Inferior parietal cortex (tissue), 1 donor: Measurements from ENCODE around the gene NRP2.

ENCODE experiments used
- DNase-seq: peaks from one replicate; pipeline ENCODE4 v3.0.0-alpha.2; 2016; ENCODE audit errors: extremely low spot score

The NRP2 gene

DNA sequence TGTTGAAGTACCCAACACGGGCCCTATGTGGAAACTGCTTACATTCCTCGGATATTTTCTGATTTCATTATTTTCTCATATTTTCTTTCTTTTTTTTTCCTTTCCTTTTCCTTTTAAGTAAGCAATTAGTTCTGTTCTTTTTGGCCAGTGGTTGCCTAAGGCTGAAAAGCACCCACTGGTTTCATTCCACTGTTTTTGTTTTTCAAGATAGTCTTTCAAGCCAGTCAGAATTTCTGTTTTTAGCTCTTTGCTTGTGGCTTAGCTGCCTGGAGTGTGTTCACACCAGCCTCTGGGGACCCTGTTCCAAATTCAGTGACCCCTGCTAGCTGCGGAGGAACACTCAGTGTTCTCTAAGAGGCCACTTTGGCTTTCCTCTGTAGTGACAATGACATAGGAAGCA is 73.6 kb downstream of the NRP2 start:
- no peak for DNase-seq

DNA sequence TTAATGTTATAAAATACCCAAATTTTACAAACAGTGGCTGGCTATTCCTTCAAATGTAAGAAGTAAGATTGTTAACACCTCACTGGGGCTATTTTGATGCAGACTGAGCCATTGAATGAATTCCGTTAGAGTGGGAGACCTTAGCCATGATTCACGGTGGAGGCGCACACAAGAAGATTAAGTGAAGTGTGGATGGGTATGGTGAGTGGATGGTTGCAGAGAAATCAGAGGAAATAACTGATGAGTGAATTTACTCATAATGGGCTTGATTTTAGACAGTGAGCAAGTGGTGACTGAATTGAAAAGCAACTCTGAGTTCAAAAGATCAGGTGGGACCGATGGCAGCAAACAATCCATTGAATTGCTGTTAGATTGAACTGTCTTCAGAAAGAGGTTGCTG is 75.0 kb downstream of the NRP2 start:
- DNase-seq: no peak

DNA sequence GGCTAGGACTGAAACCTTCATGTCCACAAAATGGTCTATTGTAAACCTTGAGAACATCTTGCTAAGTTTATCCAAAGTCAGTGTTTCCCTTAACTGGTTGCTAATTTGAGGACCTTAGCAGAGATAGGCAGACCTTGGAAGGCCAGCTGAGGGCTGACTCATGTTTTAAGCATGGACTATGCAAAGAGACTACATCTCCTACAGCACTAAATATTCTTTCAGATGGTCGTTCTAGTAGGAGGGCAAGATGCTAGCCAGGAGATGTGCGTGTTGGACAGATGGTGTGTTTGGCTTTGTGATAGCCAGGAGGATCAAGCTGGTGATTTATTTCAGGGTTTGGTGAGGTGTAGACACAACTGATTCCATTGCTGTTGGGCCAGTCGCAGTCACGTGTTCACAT is 75.8 kb downstream of the NRP2 start:
- DNase-seq: no peak

DNA sequence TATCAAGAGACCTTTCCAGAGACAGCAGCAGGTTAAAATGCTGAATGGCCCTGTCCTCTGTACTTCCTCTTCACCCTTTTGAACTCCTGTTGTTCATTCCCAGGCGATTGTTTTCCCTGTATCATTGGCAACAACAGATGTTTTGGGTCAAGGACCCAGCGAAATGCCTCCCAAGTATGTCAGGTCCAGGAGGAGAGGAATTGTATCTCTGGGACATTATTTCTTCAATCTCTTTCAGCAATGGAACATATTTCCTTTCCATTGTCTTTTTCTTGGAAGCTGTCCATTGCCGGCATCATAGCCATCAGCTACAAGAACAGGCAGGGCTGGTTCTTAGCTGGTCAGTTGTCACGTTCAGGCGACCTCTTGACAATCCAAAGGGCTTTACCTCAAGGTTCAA is 76.2 kb downstream of the NRP2 start:
- no peak for DNase-seq

DNA sequence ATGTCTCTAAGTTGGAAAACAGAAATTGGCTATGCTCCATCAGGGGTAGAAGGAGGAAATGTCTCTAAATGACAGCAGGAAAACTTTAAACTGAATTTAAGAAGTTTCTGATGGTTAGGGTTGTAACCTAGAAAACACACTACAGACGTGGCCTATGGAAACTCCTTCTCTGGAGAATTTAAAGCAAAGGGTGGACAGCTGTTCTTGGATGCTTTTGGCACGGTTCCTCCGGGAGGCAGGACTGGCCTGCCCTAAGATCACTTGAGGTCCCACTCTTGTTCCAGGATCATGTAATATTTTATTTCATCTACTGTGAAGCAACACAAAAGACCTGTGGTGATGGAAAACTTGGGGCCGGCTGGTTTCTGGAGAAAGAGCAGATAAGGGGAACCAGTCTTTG is 77.0 kb downstream of the NRP2 start:
- DNase-seq: no peak

DNA sequence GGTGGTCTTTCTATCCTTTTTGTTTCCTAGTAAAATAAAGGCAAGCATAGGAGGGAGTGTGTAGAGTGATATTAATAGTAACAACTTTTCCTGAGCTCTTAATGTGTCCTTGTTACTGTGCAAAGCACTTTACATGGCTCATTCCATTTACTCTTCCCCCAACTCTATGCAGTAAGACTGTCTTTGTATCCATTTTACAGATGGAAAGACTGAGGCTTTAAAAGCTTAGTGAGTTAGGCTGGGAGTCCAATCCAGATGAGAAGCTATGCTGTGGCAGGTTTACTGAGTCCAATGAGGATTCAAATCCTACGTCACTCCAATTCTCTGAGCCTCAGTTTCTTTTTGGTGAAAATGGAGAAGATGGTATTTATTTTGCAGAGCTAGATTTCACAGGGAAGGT is 77.4 kb downstream of the NRP2 start:
- no peak for DNase-seq

DNA sequence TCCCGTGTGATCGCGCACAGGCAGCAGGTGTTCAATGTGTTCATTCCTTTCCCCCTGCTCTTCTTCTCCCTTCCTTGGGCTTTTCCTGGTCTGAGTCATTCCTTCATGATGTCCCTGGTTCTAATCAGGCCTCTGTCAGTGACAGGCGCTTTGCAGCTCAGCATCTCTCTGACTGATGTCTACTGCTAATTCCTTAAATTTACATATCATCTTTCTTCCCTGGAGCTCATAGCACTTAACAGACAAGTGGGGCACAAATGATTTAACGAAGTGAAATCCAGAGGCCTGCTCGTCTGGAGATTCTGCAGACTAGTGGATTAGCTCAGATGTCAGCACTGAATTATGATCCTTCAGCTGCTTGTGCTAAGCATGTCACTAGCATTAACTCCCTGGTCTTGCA is 77.9 kb downstream of the NRP2 start:
- DNase-seq: no peak

DNA sequence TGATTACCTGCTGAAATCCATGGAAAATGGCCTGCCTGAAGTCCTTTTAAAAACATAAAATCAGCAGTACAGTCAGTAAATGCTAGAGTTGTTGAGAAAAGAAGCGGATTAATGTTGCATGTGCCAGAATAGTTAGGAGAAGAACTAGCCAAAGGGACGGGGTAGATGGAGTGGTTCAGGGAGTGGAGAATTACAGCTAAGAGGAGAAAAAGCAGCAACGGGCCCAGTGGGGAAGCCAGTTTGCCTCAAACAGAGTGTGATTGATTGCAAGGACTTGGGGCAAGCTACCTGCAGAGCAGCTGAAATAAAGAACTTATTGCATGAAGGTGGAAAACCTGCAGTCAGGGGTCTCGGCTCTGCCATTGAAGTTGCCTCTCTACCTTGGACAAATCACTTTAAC is 79.1 kb downstream of the NRP2 start:
- DNase-seq: no peak

DNA sequence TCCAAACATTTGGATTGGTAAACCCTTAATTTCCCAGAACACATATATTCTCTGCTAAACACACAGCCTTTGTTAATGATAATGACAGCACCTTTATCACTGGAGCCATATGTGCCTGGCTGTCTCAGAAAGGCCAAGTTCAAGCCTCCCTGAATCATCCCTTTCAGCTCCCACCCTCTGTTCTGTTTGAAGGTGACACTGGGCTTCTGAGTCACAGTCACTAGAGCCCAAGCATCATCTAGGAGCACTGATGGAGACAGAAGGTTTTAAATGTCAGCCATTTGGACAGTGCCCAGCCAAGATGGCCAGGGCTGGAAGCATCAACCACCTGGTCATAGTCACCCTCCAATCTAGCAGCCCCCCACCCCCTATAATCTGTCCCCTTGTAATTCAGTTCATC is 80.6 kb downstream of the NRP2 start:
- DNase-seq: no peak

DNA sequence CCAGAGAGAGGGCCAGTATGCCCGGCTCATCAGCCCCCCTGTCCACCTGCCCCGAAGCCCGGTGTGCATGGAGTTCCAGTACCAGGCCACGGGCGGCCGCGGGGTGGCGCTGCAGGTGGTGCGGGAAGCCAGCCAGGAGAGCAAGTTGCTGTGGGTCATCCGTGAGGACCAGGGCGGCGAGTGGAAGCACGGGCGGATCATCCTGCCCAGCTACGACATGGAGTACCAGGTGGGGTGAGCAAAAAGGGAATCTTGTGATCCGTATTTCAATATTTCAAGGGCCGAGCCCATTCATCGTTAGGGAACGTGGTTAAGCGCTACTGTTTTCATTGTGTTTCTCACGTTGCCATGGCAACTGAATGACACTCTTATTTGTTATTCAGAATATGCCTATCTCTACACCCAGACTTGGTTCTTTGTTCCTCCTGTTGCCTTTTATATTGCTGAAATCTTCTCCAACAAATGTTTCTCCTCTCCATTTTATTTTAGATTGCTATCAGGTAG is 81.5 kb downstream of the NRP2 start:
- peak; percentile 36 for DNase-seq

DNA sequence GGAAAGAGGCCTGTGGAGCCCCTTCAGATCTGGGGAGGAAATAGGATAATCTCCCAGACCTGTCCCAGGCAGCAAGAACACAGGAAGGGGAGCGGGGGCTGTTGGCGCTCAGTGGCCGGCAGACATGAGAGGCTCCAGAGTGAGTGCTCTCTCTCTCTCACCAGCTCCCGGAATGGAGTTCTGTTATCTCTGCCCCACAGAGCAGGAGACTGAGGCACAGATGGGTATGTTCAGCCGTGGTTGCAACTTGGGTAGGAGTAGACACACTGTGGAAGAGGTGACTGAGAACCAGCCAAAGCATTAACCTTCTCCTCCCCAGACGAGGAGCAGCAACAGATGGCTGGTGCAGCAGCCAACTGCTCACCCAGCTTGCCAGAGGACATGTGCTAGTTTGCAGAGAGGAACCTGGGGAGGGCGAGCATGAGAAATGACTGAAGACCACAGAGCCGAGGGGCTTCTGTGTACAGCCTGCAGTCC is 82.0 kb downstream of the NRP2 start:
- DNase-seq: no peak

DNA sequence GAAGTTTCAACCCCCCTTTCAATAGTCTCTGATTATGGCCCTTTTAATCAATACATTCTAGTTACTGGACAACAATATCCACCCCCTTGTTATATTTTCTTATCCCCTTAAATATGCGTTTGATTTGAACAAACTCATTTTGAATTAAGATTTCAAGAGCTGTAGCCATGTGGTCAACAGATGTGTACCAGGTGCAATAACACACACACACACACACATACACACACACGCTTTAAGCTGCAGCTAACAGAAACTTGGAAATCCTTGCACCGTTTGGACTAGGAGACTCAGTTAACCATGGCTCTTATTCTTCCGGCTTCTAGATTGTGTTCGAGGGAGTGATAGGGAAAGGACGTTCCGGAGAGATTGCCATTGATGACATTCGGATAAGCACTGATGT is 82.8 kb downstream of the NRP2 start:
- DNase-seq: no peak

DNA sequence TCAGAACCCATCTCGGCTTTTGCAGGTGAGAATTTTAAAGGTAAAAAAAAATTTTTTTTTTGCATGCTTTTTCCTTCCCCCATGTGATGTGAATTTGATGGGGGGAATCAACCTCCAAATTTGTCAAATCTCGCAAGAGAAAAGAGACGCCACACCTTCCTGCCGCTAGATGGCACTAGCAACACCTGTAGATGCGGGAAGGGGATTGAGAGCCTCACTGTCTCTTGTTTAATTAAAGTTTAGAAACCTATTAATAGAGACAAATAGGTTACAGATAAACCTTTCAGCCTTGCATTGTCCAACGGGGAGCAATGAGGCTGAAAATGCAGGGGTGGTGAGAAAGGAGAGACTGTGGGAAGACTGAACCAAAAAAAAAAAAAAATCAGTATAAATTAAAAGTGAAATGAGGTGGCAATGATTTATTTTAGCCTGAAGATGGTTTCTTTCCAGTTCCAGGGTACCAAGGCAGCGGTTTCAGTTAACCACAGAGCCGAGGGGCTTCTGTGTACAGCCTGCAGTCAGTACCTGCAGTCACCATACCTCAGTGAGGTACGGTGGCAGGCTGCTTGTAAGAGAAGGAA is 84.6 kb downstream of the NRP2 start:
- peak; percentile 79 for DNase-seq

DNA sequence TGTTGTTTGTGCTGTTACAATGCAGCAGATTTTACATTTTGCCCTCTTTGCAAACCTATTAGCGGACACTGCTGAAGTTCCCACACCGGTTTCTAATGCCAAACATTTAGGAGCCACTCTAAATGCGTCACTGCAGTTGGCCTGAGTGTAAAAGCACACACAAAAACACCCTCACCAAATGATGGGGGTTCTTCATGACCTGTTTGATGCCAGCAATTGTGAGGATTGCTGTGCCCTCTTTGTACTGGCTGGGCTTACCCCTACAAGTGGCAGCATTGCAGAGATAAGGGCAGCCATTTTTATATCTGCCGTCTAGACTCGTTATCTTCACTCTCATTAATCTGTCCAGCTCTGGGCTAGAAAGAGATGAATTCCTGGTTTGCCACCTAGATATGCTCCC is 85.3 kb downstream of the NRP2 start:
- no peak for DNase-seq

DNA sequence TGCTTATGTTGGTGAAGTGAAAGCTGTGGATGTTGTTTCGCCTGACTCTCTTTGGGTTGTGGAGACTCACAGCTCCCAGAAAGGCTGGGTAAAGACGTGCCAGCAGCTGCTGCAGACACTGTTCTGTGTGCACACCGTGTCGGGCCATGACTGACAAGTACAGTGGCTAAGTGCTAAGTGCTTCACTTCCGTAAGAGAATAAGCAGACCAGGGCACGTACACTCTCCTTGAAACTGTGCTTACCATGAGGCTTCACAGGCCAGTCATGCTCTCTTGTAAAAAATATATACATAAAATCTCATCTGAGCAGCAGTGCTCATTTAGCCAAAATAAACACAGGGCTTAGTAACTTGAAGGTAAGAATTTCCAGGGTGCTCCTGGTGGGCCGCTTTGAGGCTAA is 86.0 kb downstream of the NRP2 start:
- no peak for DNase-seq

DNA sequence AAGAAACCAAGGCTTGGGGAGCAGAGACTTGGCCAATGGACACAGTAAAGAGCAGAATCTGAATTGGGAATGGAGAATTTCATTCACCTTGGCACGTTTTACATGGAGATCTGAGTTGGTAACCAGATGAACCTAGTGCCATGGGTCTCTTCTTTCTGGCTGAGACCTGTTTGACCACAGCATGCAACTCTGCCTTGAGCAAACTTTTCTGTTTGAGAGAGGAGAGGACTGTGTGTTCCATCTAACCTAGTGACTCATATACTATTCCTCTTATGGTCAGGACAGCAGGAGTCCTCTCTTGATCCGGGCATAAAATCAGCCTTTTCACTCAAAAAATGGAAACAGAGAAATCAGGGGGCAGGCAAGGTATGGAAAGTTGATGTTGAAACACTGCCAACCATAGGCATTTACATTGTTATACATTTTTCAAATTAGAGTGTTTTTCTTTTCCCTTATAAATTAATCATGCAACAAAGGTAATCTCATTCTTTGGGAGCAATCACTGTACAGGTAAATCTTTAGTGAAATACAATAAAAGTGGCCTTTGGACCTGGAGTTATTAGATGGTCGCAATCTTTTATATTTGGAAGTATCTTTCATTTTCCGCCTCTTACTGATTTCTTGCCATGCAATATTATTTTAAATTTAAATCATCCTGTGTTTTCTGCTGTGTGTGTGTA is 86.7 kb downstream of the NRP2 start:
- no peak for DNase-seq

DNA sequence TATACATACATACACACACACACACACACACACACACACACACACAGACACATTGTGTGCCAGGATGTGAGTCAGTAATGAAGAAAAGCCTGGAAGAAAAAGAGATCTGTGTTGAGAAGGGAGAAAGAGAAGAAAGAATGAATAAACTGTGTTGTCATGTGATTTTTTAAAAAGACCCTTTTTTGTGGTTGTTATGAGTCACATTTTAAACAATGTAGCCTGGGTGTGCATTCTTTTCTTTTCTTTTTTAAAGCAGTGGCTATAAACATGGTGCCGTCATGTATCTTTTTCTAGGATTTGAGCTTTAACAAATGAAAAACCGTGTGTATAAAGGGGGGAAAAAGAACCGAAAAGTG is 87.2 kb downstream of the NRP2 start:
- no peak for DNase-seq

DNA sequence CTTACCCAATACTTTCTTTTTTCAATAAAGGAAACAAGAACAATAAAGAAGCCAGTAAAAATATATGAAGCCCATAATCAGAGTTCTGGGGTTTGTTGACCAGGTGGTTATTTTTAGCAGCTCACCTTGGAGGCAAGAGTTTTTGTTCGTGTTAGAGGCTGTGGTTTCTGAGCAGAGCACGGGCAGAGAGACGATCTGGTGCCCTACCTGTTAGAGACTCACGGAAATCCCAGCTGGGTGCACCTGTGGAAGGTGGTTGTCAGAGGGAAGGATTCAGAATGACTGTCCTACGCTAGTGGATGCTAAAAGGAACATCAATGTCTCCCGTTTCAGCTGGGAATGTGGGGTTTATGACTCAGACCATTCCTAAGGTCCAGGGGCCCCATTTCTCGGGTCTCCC is 87.6 kb downstream of the NRP2 start:
- DNase-seq: no peak

DNA sequence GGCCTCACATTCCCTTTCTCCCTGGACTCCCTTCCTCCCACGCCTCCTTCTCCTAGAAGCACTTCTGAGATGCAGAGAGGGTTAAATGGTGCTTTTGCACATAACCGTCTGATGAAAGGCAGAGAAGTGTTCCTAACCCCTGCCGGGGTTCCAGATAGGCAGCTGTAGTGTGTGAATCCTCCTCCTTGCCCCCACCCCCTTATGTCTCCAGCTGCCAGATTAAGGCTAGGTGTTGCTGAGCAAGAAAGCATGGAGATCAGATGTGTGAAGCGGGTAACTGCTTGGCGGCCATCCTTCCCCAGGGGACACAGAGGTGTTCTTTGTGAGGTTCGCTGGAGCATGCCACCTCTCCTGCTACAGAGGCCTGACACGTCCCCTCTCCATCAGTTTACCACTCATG is 88.3 kb downstream of the NRP2 start:
- DNase-seq: no peak

DNA sequence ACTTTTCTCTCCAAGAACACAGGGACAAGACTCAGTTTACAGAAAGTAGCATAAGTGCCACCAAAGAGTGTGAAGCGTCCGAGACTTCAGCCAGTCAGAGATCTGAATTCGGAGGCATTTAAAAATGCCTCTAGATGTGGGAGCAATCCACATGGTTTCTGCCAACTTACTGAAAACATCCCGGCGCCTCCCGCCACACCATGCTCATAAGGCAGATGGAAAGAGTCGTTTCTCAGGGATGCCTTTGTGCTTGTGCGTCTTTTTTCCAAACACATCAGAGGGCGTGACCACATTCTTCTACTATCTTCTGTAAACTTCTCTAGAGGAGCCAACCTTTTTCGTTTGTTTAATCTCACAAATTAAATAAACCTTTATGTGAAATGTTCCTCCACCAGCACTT is 88.7 kb downstream of the NRP2 start:
- DNase-seq: no peak

DNA sequence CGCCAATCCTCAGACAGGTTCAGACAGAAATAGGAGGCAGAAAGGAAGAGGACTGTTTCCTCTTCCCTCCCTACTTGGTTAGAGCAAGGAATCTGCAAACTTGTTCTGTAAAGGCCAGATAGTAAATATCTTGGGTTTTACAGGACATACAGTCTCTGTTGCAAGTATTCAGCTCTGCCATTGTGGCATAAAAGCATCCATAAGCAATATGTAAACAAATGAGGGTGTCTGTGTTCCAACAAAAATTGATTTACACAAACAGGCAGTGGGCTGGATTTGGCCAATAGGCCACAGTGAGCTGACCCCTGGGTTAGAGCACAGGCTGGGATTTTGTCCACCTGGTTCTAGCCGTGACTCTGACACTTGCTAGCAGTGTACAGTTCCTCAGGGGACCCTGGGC is 89.4 kb downstream of the NRP2 start:
- DNase-seq: no peak

DNA sequence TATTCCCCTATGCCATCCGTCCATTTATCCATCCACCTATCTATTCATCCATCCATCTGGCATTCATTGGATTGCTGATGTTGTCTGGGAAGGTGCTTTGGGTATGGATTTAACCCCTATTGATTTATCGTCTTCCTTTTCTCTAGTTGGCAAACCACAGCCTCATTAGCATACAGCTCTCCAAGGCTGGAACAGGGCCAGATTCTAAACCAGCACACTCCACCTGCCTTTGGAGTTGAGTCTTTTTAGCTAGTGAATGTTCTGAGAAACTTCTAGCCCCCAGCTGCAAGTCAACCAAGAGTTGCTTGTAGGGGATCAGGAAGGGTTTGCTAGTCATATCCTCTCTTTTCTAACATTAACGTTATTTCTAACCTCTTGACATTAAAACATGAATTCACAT is 90.7 kb downstream of the NRP2 start:
- no peak for DNase-seq

DNA sequence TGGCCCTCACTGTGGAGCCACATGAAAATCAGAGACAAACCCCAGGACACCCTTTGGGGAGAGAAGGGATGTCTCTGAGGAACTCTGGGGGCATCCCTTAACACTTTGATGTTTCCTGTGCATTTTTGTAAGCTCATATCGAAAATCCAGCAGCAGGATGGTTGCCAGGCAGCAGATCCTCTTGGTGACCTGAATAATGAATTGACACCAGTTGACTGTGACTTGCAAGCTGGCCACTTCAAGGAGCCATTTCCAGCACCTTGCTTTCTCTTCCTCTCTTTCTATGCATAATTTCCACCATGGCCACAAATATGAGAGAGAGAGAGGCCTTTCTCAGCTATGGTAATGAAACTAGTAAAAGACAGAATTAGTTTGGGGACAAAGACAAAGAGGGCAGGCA is 91.7 kb downstream of the NRP2 start:
- DNase-seq: no peak
